Stimulated activated CD4-positive, alpha-beta T cell treated with anti-CD3 and anti-CD28 coated beads, TNF-alpha, amount 100 ng/mL, for 1 hour (primary cell): ENCODE results near the gene ASTN1.

Experiments
- DNase-seq, 3 donors: peaks; one replicate each; pipeline ENCODE4 v3.0.0-alpha.2; 2020; ENCODE audit warnings: low read depth in 3 of 3, low spot score in 1 of 3

Gene ASTN1

DNA sequence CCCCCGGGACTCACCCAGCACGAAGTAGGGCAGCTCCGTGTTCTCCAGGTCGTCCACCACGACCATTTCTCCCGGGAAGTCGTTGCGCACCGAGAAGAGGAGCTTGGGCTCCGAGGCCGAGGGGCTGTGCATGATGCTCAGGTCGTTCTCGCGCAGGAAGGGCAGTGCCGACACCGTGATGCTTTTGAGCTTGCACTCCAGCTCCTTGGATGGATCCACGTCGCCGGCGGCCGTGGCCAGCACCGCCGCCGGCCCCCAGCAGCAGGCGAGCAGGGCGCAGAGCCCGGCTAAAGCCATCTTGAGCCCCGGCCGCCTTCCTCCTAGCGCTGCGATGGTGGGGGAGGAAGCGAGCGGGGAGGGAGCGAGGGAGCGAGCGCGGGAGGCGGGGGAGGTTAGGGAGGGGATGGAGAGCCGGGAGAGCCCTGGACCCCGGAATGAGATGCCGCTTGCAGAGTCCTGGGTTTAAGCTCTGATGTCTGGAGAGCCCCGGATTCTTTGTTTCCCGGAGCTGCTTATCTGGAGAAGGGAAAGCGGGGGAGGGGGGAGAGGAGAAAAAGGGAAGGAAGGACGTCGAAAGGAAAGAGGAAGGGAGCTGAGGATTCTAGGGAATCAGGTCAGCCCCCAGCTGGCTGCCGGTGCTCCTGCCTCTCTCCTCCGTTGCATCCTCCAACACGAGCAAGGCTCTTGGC, at the start of gene ASTN1:
TSS of gene ASTN1 (minus strand) at position 333 of the 689 bp plus-strand sequence. CDS start at position 297, 36 bp downstream.
- DNase-seq: no peak

DNA sequence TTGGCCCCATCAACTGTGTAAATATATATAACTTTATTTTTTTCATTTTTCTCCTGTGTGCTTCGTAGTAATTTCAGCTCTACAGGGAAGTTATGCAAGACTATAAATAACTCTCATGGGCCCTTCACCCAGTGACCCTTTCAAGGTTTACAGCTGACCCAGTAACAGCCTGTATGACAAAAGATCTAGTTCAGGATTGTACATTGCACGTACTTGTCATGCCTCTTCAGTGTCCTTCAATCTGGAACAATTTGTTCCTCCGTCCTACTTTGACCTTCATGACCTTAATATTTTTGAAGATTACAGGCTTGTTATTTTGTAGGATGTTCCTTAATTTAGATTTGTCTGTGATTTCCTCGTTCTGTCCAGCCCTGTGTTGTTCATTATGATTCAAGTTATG, 46.7 kb upstream of the ASTN1 start:
- no peak for DNase-seq

DNA sequence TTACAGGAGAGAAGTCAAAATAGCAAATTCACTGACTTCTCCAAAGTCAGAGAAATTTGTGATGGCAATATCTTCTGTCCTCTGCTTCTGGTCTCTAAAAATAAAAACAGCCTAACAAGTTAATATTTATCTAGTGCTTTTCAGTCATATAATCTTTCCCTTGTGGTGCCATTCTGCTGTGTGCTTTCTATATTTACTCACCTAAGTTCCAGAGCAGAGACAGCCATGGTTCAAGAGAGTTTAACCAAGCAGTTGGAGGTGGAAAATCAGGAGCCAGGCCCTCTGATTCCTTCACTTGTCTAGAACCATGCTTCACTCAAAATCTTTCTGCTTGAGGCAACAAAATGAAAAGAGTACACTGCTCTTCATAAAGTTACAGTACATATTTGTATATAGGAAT, 45.6 kb upstream of the ASTN1 start:
- no peak for DNase-seq

DNA sequence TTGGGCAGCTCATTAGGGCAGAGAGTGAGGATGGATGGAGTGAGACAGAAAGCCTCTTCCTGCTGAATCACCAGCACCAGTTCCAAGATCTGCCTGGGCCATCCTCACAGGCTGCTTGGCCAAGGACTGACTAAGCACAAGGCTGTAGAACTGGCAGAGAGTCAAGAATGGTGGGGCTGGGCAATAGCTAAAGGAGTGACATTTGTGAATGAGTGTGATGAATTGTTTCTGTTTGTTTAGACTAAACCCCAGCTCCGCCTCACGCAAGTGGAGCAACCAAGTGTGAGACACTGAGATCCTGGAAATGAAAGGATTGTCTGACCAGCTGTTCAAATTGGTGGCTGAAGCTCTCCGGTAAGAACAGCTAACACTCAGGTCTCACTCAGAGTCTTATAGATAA, 44.8 kb upstream of the ASTN1 start:
- no peak for DNase-seq

DNA sequence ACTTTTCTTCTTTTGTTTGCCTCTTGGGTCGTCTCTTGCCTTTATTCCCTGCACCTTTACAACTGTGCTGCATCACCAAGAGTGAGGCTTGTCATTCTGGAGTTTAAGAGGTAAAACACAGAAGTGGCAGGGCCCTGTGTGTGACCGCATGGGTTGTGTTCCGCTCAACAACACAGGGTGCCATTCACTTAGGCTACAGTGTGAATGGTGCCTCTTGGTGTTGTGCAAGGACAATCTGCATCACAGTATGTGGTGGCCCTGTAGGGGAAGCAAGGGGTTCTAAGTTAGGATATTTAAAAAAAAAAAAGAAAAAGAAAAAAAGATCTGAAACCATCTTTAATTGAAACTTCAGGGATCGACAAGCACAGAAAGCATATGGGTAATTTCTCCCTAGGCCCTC, 44.4 kb upstream of the ASTN1 start:
- DNase-seq: no peak

- no peak for DNase-seq
Measured at GRCh38 chr1:177206831-177207355, 42.4 kb upstream of the ASTN1 start.

DNA sequence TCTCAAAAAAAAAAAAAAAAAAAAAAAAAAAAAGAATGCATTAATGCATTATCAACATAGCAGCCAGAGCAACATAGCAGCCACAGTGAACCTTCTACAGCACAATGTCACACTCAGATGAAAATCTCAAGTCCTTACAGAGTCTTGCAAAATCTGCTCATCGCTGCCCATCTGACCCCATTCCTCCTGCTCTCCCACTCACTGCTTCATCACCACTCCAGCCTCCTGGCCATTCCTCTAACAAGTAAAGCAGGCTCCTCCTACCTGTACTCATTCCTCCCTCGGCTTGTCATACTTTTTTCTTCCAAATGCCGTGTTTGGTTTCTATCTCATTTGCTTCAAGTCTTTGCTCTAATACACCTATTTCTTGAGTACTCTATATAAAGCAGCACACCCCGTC, 35.8 kb upstream of the ASTN1 start:
- no peak for DNase-seq

GRCh38 chr1:177198243-177198642, 33.7 kb upstream of the ASTN1 start:
- no peak for DNase-seq

DNA sequence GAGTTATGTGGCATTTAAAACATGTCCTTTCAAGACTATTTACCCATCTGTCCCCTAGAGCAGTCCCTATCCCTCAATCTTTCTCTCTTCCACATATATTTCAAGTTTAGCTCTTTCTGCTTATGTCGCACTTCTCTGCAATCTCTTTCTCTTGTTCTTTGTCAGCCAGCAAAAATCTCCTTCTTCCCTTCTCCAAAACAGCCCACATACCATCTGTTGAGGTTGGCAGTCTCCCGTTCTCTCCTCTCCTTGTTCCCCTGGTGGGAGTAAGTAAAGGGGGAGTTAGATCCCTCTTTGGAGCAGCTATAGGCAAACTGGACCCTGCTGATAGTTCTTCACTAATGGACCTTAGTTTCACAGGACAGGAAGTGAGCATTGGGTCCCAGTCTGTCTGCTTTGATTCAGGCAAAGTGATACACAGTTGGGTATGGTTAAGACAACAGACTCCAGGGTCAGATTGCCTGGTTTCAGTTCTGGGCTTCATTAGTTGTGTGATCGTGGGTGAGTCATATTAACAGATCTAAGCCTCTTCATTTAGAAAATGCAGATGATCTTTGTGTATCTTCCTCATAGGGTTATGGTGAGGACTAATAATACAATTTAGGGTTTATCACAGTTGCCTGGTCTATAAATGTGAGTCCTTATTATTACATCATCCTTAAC, 25.9 kb upstream of the ASTN1 start:
- no peak for DNase-seq

- DNase-seq: no peak
Measured at GRCh38 chr1:177186639-177187038, 22.1 kb upstream of the ASTN1 start.

GRCh38 chr1:177185209-177185608, 20.7 kb upstream of the ASTN1 start:
- DNase-seq: no peak

DNA sequence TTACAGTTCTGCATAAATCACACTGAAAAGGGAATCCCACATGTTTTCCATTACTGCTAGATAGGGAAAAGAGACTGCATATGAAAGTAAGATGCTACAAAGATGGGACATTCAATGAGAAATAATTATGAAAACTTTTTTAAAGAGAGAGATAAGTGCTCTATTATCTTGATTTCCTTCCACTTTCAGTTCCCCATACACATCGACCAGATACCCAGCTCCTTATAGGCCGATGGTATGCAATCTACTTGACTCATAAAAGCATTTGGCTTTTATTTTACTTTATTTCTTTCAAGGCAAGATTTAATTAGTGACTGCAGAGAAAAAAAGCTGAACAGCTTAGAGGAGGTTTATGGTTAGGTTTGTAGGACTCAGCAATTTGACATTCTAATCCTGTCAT, 19.3 kb upstream of the ASTN1 start:
- no peak for DNase-seq

DNA sequence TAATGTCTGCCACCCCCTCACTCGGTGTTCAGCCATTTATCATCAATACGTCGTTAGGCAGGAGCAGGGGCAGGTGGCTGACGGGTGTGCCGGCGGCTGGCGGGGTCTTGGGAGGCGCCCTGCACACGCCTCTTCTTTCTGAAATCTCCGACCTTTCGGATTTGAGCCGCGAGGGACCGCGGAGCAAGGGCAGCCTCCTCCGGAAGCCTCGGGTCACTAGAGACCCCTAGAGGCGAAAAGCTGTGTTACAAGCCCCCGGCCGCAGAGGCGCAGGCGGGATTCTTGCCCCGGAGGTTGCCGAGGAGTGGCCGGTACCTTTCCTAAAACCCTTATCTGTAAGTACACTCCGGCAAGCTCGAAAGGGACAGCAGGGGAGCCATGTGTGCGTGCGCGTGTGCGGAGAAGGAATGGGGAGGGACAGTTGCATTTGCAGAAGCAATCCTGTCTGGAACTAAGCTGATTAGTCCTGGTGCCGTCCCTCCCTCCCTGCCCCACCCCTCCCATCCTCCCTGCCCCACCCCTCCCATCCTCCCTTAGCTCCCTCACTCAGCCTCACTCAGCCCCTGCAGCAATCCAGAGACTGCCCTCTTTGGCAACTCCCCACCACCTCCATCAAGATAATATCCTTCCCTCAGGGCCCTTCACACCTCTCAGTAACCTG, 17.2 kb upstream of the ASTN1 start:
- no peak for DNase-seq

- no peak for DNase-seq
Measured at GRCh38 chr1:177181280-177181630, 16.7 kb upstream of the ASTN1 start.

GRCh38 chr1:177174921-177175634, 10.6 kb upstream of the ASTN1 start:
- DNase-seq: no peak

DNA sequence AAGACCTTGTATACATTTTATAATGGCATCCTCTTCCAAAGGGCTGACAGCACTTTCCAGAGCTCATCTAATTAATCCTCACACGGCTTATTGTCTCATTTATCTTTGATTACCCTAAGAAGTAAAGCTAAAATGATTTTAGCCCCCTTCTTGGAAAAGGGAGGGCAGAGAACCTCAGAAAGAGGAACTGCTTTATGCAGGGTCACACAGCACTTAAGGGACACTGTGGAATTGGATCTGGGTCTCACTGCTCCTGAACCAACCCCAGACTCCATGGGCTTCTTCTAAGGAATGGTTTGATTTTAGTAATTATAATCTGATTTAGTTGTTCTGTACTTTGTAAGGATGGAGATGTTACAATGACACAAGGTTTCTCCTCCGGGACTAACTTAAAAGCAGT, 9.5 kb upstream of the ASTN1 start:
- no peak for DNase-seq

DNA sequence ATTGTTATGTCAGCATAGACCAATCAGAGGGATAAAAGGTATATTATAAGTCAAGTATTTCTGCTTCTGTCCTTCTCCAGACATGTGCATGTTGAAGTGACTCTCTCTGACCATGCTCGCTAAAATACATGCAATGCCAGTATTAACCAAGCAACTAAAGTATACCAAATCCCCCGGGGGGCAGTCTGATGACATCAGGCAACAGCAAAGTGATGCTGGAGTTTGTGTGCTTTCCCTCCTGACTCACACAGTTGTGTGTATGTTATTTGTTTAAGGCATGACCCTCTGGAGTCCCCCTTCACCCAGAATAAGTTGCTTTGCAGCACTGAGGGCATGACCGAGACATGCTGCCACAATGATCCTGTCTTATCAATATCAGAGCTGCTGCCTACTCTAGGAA, 8.4 kb upstream of the ASTN1 start:
- DNase-seq: no peak

DNA sequence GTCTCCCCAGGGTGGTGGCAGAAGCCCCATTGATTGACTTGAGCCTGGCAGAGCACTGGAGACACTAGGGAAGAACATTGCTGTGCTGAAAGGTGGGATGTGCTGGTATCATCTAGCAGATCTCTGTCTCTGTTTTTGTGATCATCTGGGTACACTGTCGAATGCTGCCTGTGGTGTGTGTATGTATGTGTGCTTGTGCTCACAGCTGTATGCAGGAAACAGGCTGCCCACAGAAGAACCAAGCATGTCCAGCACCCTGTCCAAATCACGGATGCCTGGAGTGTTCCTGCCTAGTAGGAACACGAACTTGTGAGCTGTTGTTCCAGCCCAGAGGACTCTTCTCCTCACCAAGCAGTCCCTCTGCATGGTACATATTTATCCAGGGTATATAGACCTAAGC, 7.8 kb upstream of the ASTN1 start:
- DNase-seq: no peak

DNA sequence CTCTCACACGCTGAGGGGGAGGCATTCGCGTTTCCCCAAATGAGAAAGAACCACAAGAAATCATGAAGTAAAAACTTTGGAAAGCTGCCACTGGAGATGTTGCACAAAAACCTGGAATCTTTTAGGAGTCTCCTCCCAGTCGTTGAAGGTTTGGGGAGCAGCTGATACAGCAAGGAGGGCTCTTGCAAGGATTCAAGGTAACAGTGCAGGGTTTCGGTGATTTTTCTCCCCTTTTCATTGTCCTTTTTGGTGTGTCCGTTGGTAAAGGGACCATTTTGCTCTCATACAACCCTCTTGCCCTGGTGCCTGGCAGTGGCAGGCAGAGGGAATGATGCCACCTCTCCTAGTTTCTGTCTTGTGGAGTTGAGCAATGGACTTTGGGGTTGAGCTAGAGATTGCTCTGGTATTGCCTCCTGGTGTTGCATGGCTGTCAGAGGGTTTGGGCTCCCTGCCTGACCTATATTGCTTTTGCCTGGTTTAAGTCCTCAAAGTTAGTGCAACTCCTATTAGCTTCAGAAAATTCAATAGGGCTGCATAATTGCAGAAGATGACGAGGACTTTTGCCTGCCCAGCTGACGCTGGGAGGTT, 7.1 kb upstream of the ASTN1 start:
- no peak for DNase-seq

GRCh38 chr1:177170756-177171535, 6.4 kb upstream of the ASTN1 start, which contains the start of gene BRINP2:
TSS of gene BRINP2 (plus strand) at chr1:177170958. CDS start at chr1:177229877, 58,919 bp downstream.
- DNase-seq: no peak
